Pancreas (tissue), 10 donors: ENCODE data around the gene PRDM16. TPM values are rescaled to one million over a fixed set of nuclear protein-coding genes. Genes with fewer than 3 reads are reported as not detected.

ENCODE experiments used
- ATAC-seq, 4 donors: fragments of 200-7000 bp; cut with Tn5 transposase; one replicate each; pipeline versions ENCODE4 v1.8.0 to v1.9.1; 2020; ENCODE audit warnings: mild to moderate bottlenecking in 4 of 4, moderate library complexity in 4 of 4
- DNase-seq, 6 donors: peaks; one replicate each; pipeline ENCODE4 v3.0.0-alpha.2; 2020
- FAIRE-seq: peaks from 2 replicates; lab custom pipeline; 2012; peaks lifted over from hg19 to GRCh38; lab: Jason Lieb, UNC
- H3K27ac ChIP-seq, 4 donors: fragments of 200-600 bp; sonication (generic); 1 replicate in 3 of 4; 2 replicates in 1 of 4; pipeline versions ENCODE4 v1.5.0 to v1.8.0; 2020
- H3K27me3 ChIP-seq, 4 donors: fragments of 200-600 bp; one replicate each; pipeline ENCODE4 v1.8.0; 2021
- H3K36me3 ChIP-seq, 3 donors: fragments of 200-600 bp; sonication (generic) in 1 of 3; one replicate each; pipeline versions ENCODE4 v1.5.0 to v1.8.0; 2020 to 2021
- H3K4me1 ChIP-seq, 3 donors: fragments of 200-600 bp; one replicate each; pipeline ENCODE4 v1.8.0; 2021
- H3K4me3 ChIP-seq, 4 donors: fragments of 200-600 bp; sonication (generic) in 2 of 4; one replicate each; pipeline versions ENCODE4 v1.5.0 to v1.8.0; 2020 to 2021
- H3K9me3 ChIP-seq, 4 donors: fragments of 200-600 bp; one replicate each; pipeline ENCODE4 v1.8.0; 2021
- CTCF ChIP-seq, 4 donors: fragments of 200-600 bp; sonication (generic) in 3 of 4; IDR thresholded peaks; one replicate each; pipeline versions ENCODE4 v1.5.0 to v1.8.0; 2021; ENCODE audit warnings: antibody characterized with exemption in 4 of 4
- WGBS, 2 donors: extraction: QIAGEN DNeasy Blood & Tissue Kit; methylation state at CpG; one replicate each; pipeline ENCODE4 v1.1.7; 2013; 5-methylcytosine and 5-hydroxymethylcytosine counted together
- intact Hi-C, 3 donors: fragments of 100-400 bp; cut with DNase I; formaldehyde crosslinking; loops; one replicate each; pipeline versions ENCODE4 v1.11.1 to v1.14.2; 2022
- polyA plus RNA-seq, 2 donors: library from polyadenylated mRNA; stranded (reverse); fragments of 200-250 nt; gene quantifications; one replicate each; pipeline ENCODE4 v1.2.3, GENCODE V29; 2013
- total RNA-seq, 6 donors: library from RNA; stranded (reverse); fragmentation: NEBNext Ultra II Directional in 4 of 6; extraction: Animal tissue kit (Norgen Biotek cat#: 25700) in 4 of 6; gene quantifications; one replicate each; pipeline versions ENCODE4 v1.2.1 to v1.2.4, GENCODE V29; 2021 to 2023
- donor health status: healthy with polysubstance abuse.
- donor health status: DM: no; HTN: no; CAD: no; lungs with moderate emphysema.
- donor health status: DM: no; HTN: no; CAD: no.
- donor health status: control.
- donor health status: control.
- donor health status: Bipolar disorder and iron deficiency.
- donor health status: DM: yes; HTN: yes; CAD: no.
- donor health status: DM: no; HTN: no; CAD: no.
- donor health status: DM: no; HTN: no; CAD: no.
- donor health status: DM: yes; HTN: yes; CAD: no.

Gene PRDM16
- total and polyA plus RNA-seq, 8 donors = 6.6 to 19.2 (median 14.9) TPM

GRCh38 chr1:3373700-3374405 lies 304.9 kb downstream of the PRDM16 start:
- ATAC-seq (no peak), DNase-seq (no peak), FAIRE-seq (no peak)
- H3K36me3 ChIP-seq = no peaks in the 10 kb centered on the region
- TF ChIP-seq CTCF (IDR thresholded peaks at IDR 0.05) = no peak
- H3K4me3 ChIP-seq = no peak overlapping the region
- WGBS, 2 donors = 87 to 92% methylated on average over 20 of the region's 20 CpGs
- H3K4me1 ChIP-seq = no peaks in the 10 kb centered on the region
- intact Hi-C loops = no loop called here
- no peak overlapping the region for H3K27ac ChIP-seq
- no peaks in the 10 kb centered on the region for H3K9me3 ChIP-seq
- no peaks in the 10 kb centered on the region for H3K27me3 ChIP-seq

- intact Hi-C loops = no loop called here
- 76 to 90% methylated on average over 11 of the region's 11 CpGs for WGBS, 2 donors
- DNase-seq = no peak
- no peaks in the 10 kb centered on the region for H3K9me3 ChIP-seq
- H3K4me3 ChIP-seq = no peak overlapping the region
- no peak overlapping the region for H3K27ac ChIP-seq
- no peaks in the 10 kb centered on the region for H3K4me1 ChIP-seq
- no peaks in the 10 kb centered on the region for H3K27me3 ChIP-seq
- no peak for FAIRE-seq
- ATAC-seq = no peak
- H3K36me3 ChIP-seq = no peaks in the 10 kb centered on the region
- TF ChIP-seq CTCF (IDR thresholded peaks at IDR 0.05) = no peak
Observed at GRCh38 chr1:3375245-3375644, 306.2 kb downstream of the PRDM16 start.

GRCh38 chr1:3377166-3377565 lies 308.2 kb downstream of the PRDM16 start:
- WGBS, 2 donors = 88 to 89% methylated on average over 12 of the region's 12 CpGs
- ATAC-seq = no peak
- TF ChIP-seq CTCF (IDR thresholded peaks at IDR 0.05) = no peak

GRCh38 chr1:3377604-3378279 lies 308.7 kb downstream of the PRDM16 start:
- intact Hi-C loops = no loop called here
- Histone ChIP-seq H3K4me1 (no peaks in the 10 kb centered on the region), H3K4me3 (no peak overlapping the region), H3K27ac (no peak overlapping the region), H3K9me3 (no peaks in the 10 kb centered on the region), H3K36me3 (no peaks in the 10 kb centered on the region), H3K27me3 (no peaks in the 10 kb centered on the region)
- DNase-seq = no peak
- WGBS, 2 donors = 80 to 81% methylated on average over 24 of the region's 24 CpGs
- peak in 2 of 4 donors; percentile 46 to 59 for ATAC-seq
- FAIRE-seq = no peak
- TF ChIP-seq CTCF (IDR thresholded peaks at IDR 0.05) = no peak

More at GRCh38 chr1:3377166-3377565, 308.2 kb downstream of the PRDM16 start:
- Histone ChIP-seq H3K9me3 (no peaks in the 10 kb centered on the region), H3K4me3 (no peak overlapping the region), H3K36me3 (no peaks in the 10 kb centered on the region), H3K4me1 (no peaks in the 10 kb centered on the region), H3K27ac (no peak overlapping the region), H3K27me3 (no peaks in the 10 kb centered on the region)
- intact Hi-C loops = no loop called here
- FAIRE-seq (no peak), DNase-seq (no peak)
